Measurements from ENCODE around the gene PPP1R16B.

Gene PPP1R16B

GRCh38 chr20:38805502-38805957 is at the start of gene PPP1R16B:
TSS of gene PPP1R16B (plus strand) at chr20:38805697. CDS start at chr20:38835926, 30,229 bp downstream.
- DNase-seq: peak in 1 of 2 experiments; percentile 58

GRCh38 chr20:38757145-38757775 is 48.2 kb upstream of the PPP1R16B start:
- no peak for DNase-seq

- DNase-seq: peak in 1 of 2 experiments; percentile 36
These were observed 46.4 kb upstream of the PPP1R16B start for GRCh38 chr20:38759106-38759505.

- DNase-seq: no peak
These were observed 44.5 kb upstream of the PPP1R16B start for GRCh38 chr20:38760978-38761377.

GRCh38 chr20:38762174-38762573 is 43.3 kb upstream of the PPP1R16B start:
- DNase-seq: no peak

GRCh38 chr20:38763616-38764015 is 41.9 kb upstream of the PPP1R16B start:
- no peak for DNase-seq

GRCh38 chr20:38764567-38765318 is 40.8 kb upstream of the PPP1R16B start:
- peak; percentile 3 to 69 for DNase-seq

- no peak for DNase-seq
These were observed 39.4 kb upstream of the PPP1R16B start for GRCh38 chr20:38766071-38766470.

GRCh38 chr20:38769376-38770295 is 35.9 kb upstream of the PPP1R16B start:
- DNase-seq: no peak

GRCh38 chr20:38770546-38770945 is 35.0 kb upstream of the PPP1R16B start:
- DNase-seq: no peak

GRCh38 chr20:38770970-38771369 is 34.5 kb upstream of the PPP1R16B start:
- no peak for DNase-seq

- DNase-seq: no peak
These were observed 33.9 kb upstream of the PPP1R16B start for GRCh38 chr20:38771621-38772020.

GRCh38 chr20:38774167-38774566 is 31.3 kb upstream of the PPP1R16B start:
- DNase-seq: no peak

- DNase-seq: no peak
These were observed 29.1 kb upstream of the PPP1R16B start for GRCh38 chr20:38776363-38776762.

GRCh38 chr20:38779247-38780097 is 26.0 kb upstream of the PPP1R16B start:
- no peak for DNase-seq

- DNase-seq: no peak
These were observed 23.2 kb upstream of the PPP1R16B start for GRCh38 chr20:38782275-38782674.

- no peak for DNase-seq
These were observed 17.6 kb upstream of the PPP1R16B start for GRCh38 chr20:38787870-38788269.

- no peak for DNase-seq
These were observed 15.8 kb upstream of the PPP1R16B start for GRCh38 chr20:38789503-38790199.

- DNase-seq: peak; percentile 29 to 70
These were observed 15.1 kb upstream of the PPP1R16B start for GRCh38 chr20:38790200-38791053.

GRCh38 chr20:38791291-38791690 is 14.2 kb upstream of the PPP1R16B start:
- DNase-seq: no peak

- DNase-seq: no peak
These were observed 13.6 kb upstream of the PPP1R16B start for GRCh38 chr20:38791940-38792339.

All from NCI-H446 (cell line).